Measurements from ENCODE around the gene MAGI2. TPM values are rescaled to one million over a fixed set of nuclear protein-coding genes. Genes with fewer than 3 reads are reported as not detected.

The MAGI2 gene
- total RNA-seq, 2 donors from 2014 or later = 3.9 to 10.5 TPM

DNA sequence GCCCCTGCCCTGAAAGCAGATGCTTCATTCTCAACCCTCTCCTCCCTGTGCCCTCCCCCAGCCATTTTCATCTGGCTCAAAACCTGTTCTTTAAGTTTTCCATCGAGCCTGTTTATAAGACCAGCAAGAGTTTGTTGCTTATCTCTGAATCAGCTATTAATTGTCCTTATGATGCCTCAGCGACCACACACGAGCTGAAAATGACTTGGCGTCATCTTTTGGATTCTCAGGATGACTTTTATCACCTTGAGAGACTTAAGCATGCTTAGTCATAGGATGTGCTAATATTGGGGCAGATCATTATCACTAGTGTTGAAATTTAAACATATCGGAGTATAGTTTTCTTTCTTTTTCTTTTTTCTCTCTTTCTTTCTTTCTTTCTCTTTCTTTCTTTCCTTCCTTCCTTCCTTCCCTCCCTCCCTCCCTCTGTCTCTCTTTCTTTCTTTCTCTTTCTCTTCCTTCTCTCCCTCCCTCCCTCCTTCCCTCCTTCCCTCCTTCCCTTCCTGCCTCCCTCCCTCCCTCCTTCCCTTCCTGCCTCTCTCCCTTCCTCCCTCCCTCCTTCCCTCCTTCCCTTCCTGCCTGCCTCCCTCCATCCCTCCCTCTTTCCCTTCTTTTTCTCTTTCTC, 1470.4 kb downstream of the MAGI2 start:
- H3K4me1 ChIP-seq = no peaks in the 10 kb centered on the region
- no peak for DNase-seq
- H3K36me3 ChIP-seq (replicated peaks in 1 of 2; ENCODE audit: insufficient read depth in 1 of 2, low read depth in 2 of 2) = no peaks in the 10 kb centered on the region
- no peaks in the 10 kb centered on the region for H3K27me3 ChIP-seq
- WGBS, 2 donors = 51 to 65% methylated on average over 5 of the region's 5 CpGs
- no peak overlapping the region for H3K4me3 ChIP-seq
- H3K27ac ChIP-seq = no peak overlapping the region
- H3K9me3 ChIP-seq = no peaks in the 10 kb centered on the region
- ATAC-seq = no peak
- TF ChIP-seq POLR2A (IDR thresholded peaks at IDR 0.05) = no peak
- TF ChIP-seq, protein P1, sequence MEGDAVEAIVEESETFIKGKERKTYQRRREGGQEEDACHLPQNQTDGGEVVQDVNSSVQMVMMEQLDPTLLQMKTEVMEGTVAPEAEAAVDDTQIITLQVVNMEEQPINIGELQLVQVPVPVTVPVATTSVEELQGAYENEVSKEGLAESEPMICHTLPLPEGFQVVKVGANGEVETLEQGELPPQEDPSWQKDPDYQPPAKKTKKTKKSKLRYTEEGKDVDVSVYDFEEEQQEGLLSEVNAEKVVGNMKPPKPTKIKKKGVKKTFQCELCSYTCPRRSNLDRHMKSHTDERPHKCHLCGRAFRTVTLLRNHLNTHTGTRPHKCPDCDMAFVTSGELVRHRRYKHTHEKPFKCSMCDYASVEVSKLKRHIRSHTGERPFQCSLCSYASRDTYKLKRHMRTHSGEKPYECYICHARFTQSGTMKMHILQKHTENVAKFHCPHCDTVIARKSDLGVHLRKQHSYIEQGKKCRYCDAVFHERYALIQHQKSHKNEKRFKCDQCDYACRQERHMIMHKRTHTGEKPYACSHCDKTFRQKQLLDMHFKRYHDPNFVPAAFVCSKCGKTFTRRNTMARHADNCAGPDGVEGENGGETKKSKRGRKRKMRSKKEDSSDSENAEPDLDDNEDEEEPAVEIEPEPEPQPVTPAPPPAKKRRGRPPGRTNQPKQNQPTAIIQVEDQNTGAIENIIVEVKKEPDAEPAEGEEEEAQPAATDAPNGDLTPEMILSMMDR (IDR thresholded peaks at IDR 0.05) = no peak
- intact Hi-C loops (cut with DNase I) = no loop called here

GRCh38 chr7:77980087-77980713, 1473.3 kb downstream of the MAGI2 start:
- intact Hi-C loops (cut with DNase I) = no loop called here
- no peak overlapping the region for H3K27ac ChIP-seq
- 65 to 76% methylated on average over 3 of the region's 3 CpGs for WGBS, 2 donors
- H3K4me1 ChIP-seq = no peaks in the 10 kb centered on the region
- TF ChIP-seq POLR2A (IDR thresholded peaks at IDR 0.05) = no peak
- TF ChIP-seq, protein P1 (IDR thresholded peaks at IDR 0.05) = no peak
- no peak overlapping the region for H3K4me3 ChIP-seq
- DNase-seq (no peak), ATAC-seq (no peak)
- H3K9me3 ChIP-seq = no peaks in the 10 kb centered on the region
- H3K36me3 ChIP-seq (replicated peaks in 1 of 2; ENCODE audit: insufficient read depth in 1 of 2, low read depth in 2 of 2) = no peaks in the 10 kb centered on the region
- no peaks in the 10 kb centered on the region for H3K27me3 ChIP-seq

- Histone ChIP-seq H3K36me3 (replicated peaks in 1 of 2; ENCODE audit: insufficient read depth in 1 of 2, low read depth in 2 of 2) (no peaks in the 10 kb centered on the region), H3K9me3 (no peaks in the 10 kb centered on the region), H3K27ac (no peak overlapping the region), H3K27me3 (no peaks in the 10 kb centered on the region), H3K4me3 (no peak overlapping the region), H3K4me1 (no peaks in the 10 kb centered on the region)
- no peak for TF ChIP-seq POLR2A (IDR thresholded peaks at IDR 0.05)
- TF ChIP-seq, protein P1 (IDR thresholded peaks at IDR 0.05) = no peak
- no peak for DNase-seq
- ATAC-seq = no peak
- intact Hi-C loops (cut with DNase I) = no loop called here
- WGBS, 2 donors = 59 to 72% methylated on average over 5 of the region's 5 CpGs
These were observed 1474.2 kb downstream of the MAGI2 start for GRCh38 chr7:77979219-77979618.

- intact Hi-C loops (cut with DNase I) = no loop called here
- ATAC-seq = no peak
- Histone ChIP-seq H3K9me3 (no peaks in the 10 kb centered on the region), H3K27me3 (no peaks in the 10 kb centered on the region), H3K4me3 (no peak overlapping the region), H3K27ac (no peak overlapping the region), H3K4me1 (no peaks in the 10 kb centered on the region), H3K36me3 (replicated peaks in 1 of 2; ENCODE audit: insufficient read depth in 1 of 2, low read depth in 2 of 2) (no peaks in the 10 kb centered on the region)
- 63 to 85% methylated on average over 2 of the region's 2 CpGs for WGBS, 2 donors
- no peak for TF ChIP-seq POLR2A (IDR thresholded peaks at IDR 0.05)
- TF ChIP-seq, protein P1 (IDR thresholded peaks at IDR 0.05) = no peak
- DNase-seq = no peak
These were observed 1477.6 kb downstream of the MAGI2 start for GRCh38 chr7:77975672-77976480.

Data from body of pancreas (tissue), 4 donors.